K562 (cell line): ENCODE data around the gene WARS2. TPM values are rescaled to one million over a fixed set of nuclear protein-coding genes. Genes with fewer than 3 reads are reported as not detected.

ENCODE experiments used
- ATF7 ChIP-seq: fragments of 450-650 bp; IDR thresholded peaks from 2 replicates; pipeline ENCODE4 v1.7.1; 2014; ENCODE audit warnings: mild to moderate bottlenecking, moderate library complexity
- BMI1 ChIP-seq: fragments of 150-350 bp; IDR thresholded peaks from 2 replicates; pipeline ENCODE4 v1.6.1; 2014; ENCODE audit warnings: low read length
- ESRRA ChIP-seq: fragments of 450-650 bp; IDR thresholded peaks from 2 replicates; pipeline ENCODE4 v1.6.1; 2014; ENCODE audit warnings: low read depth, mild to moderate bottlenecking, moderate library complexity, borderline replicate concordance
- HNRNPL ChIP-seq: fragments of 200-400 bp; formaldehyde crosslinking; IDR thresholded peaks from 2 replicates; pipeline ENCODE4 v1.6.1; 2017; ENCODE audit warnings: low read depth, mild to moderate bottlenecking, low read length
- JUN ChIP-seq, 2 experiments: sonication (generic) in 1 of 2; formaldehyde crosslinking in 1 of 2; IDR thresholded peaks; 2 replicates each; pipeline versions ENCODE4 v1.6.1 to v1.8.0; 2012 to 2022; ENCODE audit warnings: borderline replicate concordance in 2 of 2, mild to moderate bottlenecking in 2 of 2, improper control_type of control experiment in 1 of 2, low read depth in 1 of 2, low read length in 1 of 2, missing genetic modification reagents in 1 of 2
- KLF10 ChIP-seq: fragments of 250-450 bp; sonication (Bioruptor Pico); IDR thresholded peaks from 2 replicates; pipeline ENCODE4 v1.6.1; 2021; ENCODE audit warnings: matching md5 sums
- NCOA2 ChIP-seq, 2 experiments: fragments of 450-650 bp; IDR thresholded peaks; 2 replicates each; pipeline ENCODE4 v1.6.1; 2018; ENCODE audit warnings: mild to moderate bottlenecking in 2 of 2, moderate library complexity in 1 of 2; ENCODE audit not compliant: partially characterized antibody in 2 of 2
- NFRKB ChIP-seq: fragments of 450-650 bp; IDR thresholded peaks from 2 replicates; pipeline ENCODE4 v1.6.1; 2016; ENCODE audit warnings: low read depth
- PCBP1 ChIP-seq: fragments of 200-400 bp; formaldehyde crosslinking; IDR thresholded peaks from 2 replicates; pipeline ENCODE4 v1.6.1; 2018; ENCODE audit warnings: mild to moderate bottlenecking, low read depth, low read length; ENCODE audit not compliant: poor library complexity, severe bottlenecking
- SP2 ChIP-seq: IDR thresholded peaks from 2 replicates; pipeline ENCODE4 v1.6.1; 2011; ENCODE audit warnings: mild to moderate bottlenecking, low read depth, low read length, moderate library complexity; ENCODE audit not compliant: poor library complexity, severe bottlenecking; ENCODE audit errors: extremely low read depth
- SRSF1 ChIP-seq: fragments of 200-400 bp; formaldehyde crosslinking; IDR thresholded peaks from 2 replicates; pipeline ENCODE4 v1.6.1; 2017; ENCODE audit warnings: mild to moderate bottlenecking, low read depth, low read length, moderate library complexity
- STAG1 ChIP-seq: sonication (generic); formaldehyde crosslinking; IDR thresholded peaks from 2 replicates; pipeline ENCODE4 v1.5.0; 2020; ENCODE audit warnings: missing genetic modification reagents, borderline replicate concordance
- ZKSCAN3 ChIP-seq: fragments of 250-450 bp; sonication (Bioruptor Pico); IDR thresholded peaks from 2 replicates; pipeline ENCODE4 v1.4.0; 2020
- ZNF143 ChIP-seq: sonication (generic); formaldehyde crosslinking; IDR thresholded peaks from 2 replicates; pipeline ENCODE4 v1.9.0; 2022; ENCODE audit warnings: mild to moderate bottlenecking, missing genetic modification reagents
- ZNF175 ChIP-seq: fragments of 200-800 bp; sonication (Bioruptor generic); IDR thresholded peaks from 2 replicates; pipeline ENCODE4 v1.6.1; 2016; ENCODE audit warnings: low read depth, mild to moderate bottlenecking, missing genetic modification characterization, missing compliant biosample characterization
- ZNF197 ChIP-seq: fragments of 200-800 bp; sonication (Bioruptor generic); IDR thresholded peaks from 2 replicates; pipeline ENCODE4 v1.6.1; 2016; ENCODE audit warnings: low read depth, missing genetic modification characterization, missing compliant biosample characterization
- ZNF263 ChIP-seq: sonication (generic); formaldehyde crosslinking; IDR thresholded peaks from 2 replicates; pipeline ENCODE4 v1.8.0; 2022; ENCODE audit warnings: mild to moderate bottlenecking, missing genetic modification reagents, borderline replicate concordance
- ZNF318 ChIP-seq, 2 experiments: fragments of 450-650 bp; IDR thresholded peaks; 2 replicates each; pipeline ENCODE4 v1.6.1; 2016; ENCODE audit warnings: mild to moderate bottlenecking in 2 of 2, borderline replicate concordance in 1 of 2, low read depth in 1 of 2, moderate library complexity in 1 of 2
- ZNF431 ChIP-seq: sonication (generic); formaldehyde crosslinking; IDR thresholded peaks from 2 replicates; pipeline ENCODE4 v1.8.0; 2022; ENCODE audit warnings: mild to moderate bottlenecking, missing genetic modification reagents
- ZSCAN32 ChIP-seq: fragments of 450-650 bp; formaldehyde crosslinking; IDR thresholded peaks from 2 replicates; pipeline ENCODE4 v1.4.0; 2020; ENCODE audit warnings: mild to moderate bottlenecking, moderate library complexity
- polyA plus RNA-seq, 8 experiments: library from polyadenylated mRNA; depleted of rRNA in 4 of 8; stranded (reverse) in 5 of 8; unstranded in 3 of 8; fragments of >200 nt; fragmentation: Nextera tagmentation in 2 of 8; fragmentation: Illumina TruSeq in 1 of 8; extraction: Ambion mirVana in 2 of 8; extraction: Trizol in 1 of 8; gene quantifications; 2 replicates each; pipeline versions ENCODE4 v1.2.1 to v1.2.3, GENCODE V29; 2011 to 2014; ENCODE audit warnings: inconsistent platforms in 1 of 8, missing spikeins in 1 of 8
- total RNA-seq, 7 experiments: library from RNA; depleted of rRNA in 6 of 7; stranded (reverse); fragments of >200 nt in 6 of 7; fragmentation: Illumina TruSeq in 2 of 7; extraction: Trizol in 2 of 7; gene quantifications; 2 replicates each; pipeline versions ENCODE4 v1.2.1 to v1.2.3, GENCODE V29; 2011 to 2021; ENCODE audit warnings: low replicate concordance in 1 of 7

Gene WARS2
- total and polyA plus RNA-seq, 9 of the 15 experiments (the other 6 are each of a cell fraction or from before 2014, with no cell fraction given): 5.7 to 18.0 (median 16.9) TPM

- TF ChIP-seq SRSF1 (no peak), ATF7 (no peak), ZNF263 (no peak), ZNF318 (IDR thresholded peaks at IDR 0.05; ENCODE audit: borderline replicate concordance in 1 of 2, low read depth in 1 of 2) (no peak), ZNF197 (CRISPR knock-in tag) (0 out of 2 replicates have a peak, but pooled peaks have one; percentile 46), ESRRA (no peak), STAG1 (CRISPR knock-in tag) (no peak), ZNF143 (CRISPR knock-in tag) (no peak), ZNF175 (CRISPR knock-in tag) (0 out of 2 replicates have a peak, but pooled peaks have one; percentile 7), JUN (IDR thresholded peaks at IDR 0.05; ENCODE audit: borderline replicate concordance, low read depth, low read length) (no peak), JUN (CRISPR knock-in tag; IDR thresholded peaks at IDR 0.05; ENCODE audit: borderline replicate concordance) (no peak), KLF10 (CRISPR knock-in tag) (no peak), NFRKB (no peak), ZNF431 (CRISPR knock-in tag) (no peak), NCOA2 (IDR thresholded peaks at IDR 0.05; ENCODE audit: partially characterized antibody in 2 of 2) (no peak), HNRNPL (no peak), ZSCAN32 (CRISPR knock-in tag) (0 out of 2 replicates have a peak, but pooled peaks have one; percentile 24), PCBP1 (no peak), BMI1 (no peak), ZKSCAN3 (no peak), SP2 (no peak)
Observed at GRCh38 chr1:118987468-118988185, 152.8 kb downstream of the WARS2 start (continued).
